ENCODE results near the gene ST6GAL1. TPM values are rescaled to one million over a fixed set of nuclear protein-coding genes. Genes with fewer than 3 reads are reported as not detected.

ST6GAL1 gene
- total RNA-seq, 6 donors from 2014 or later, result 72.6 to 141 (median 93.3) TPM

- H3K27ac ChIP-seq, result no peak overlapping the region
- peak in 1 of 2 donors; percentile 10 for ATAC-seq (ENCODE audit: low FRiP score in 2 of 2)
- TF ChIP-seq CTCF (IDR thresholded peaks at IDR 0.05) (no peak), POLR2AphosphoS5 (IDR thresholded peaks at IDR 0.05) (no peak), EP300 (IDR thresholded peaks at IDR 0.05) (no peak), POLR2A (IDR thresholded peaks at IDR 0.05) (no peak)
Measured at GRCh38 chr3:187066228-187066995, 136.1 kb downstream of the ST6GAL1 start.

GRCh38 chr3:187068787-187069186, 138.5 kb downstream of the ST6GAL1 start:
- no peak for ATAC-seq (ENCODE audit: low FRiP score in 2 of 2)
- H3K9me3 ChIP-seq, result no peaks in the 10 kb centered on the region
- H3K36me3 ChIP-seq, result peaks cover 0 to 17% (median 7%) of the 10 kb centered on the region in 4 donors
- 87 to 95% methylated on average over 5 of the region's 5 CpGs for WGBS, 2 donors
- H3K27ac ChIP-seq, result no peak overlapping the region
- peaks cover under 1 to 17% (median 10%) of the 10 kb centered on the region in 4 donors for H3K4me1 ChIP-seq
- no peaks in the 10 kb centered on the region for H3K27me3 ChIP-seq
- no peak for TF ChIP-seq POLR2A (IDR thresholded peaks at IDR 0.05)
- TF ChIP-seq POLR2AphosphoS5 (IDR thresholded peaks at IDR 0.05), result no peak
- TF ChIP-seq CTCF (IDR thresholded peaks at IDR 0.05), result no peak
- TF ChIP-seq EP300 (IDR thresholded peaks at IDR 0.05), result no peak
- H3K4me3 ChIP-seq, result no peak overlapping the region
- no peak for DNase-seq

More at GRCh38 chr3:187066228-187066995, 136.1 kb downstream of the ST6GAL1 start:
- Histone ChIP-seq H3K27me3 (no peaks in the 10 kb centered on the region), H3K4me1 (peaks cover 6 to 30% (median 18%) of the 10 kb centered on the region in 4 donors), H3K36me3 (peaks cover 0 to 4% (median 0%) of the 10 kb centered on the region in 4 donors), H3K4me3 (no peak overlapping the region), H3K9me3 (no peaks in the 10 kb centered on the region)
- WGBS, 2 donors, result 71 to 79% methylated on average over 7 of the region's 7 CpGs
- peak in 1 of 2 donors; percentile 42 for DNase-seq

- no peak for ATAC-seq (ENCODE audit: low FRiP score in 2 of 2)
- no peak overlapping the region for H3K4me3 ChIP-seq
- 91 to 93% methylated on average over 7 of the region's 7 CpGs for WGBS, 2 donors
Measured at GRCh38 chr3:187069857-187070516, 139.7 kb downstream of the ST6GAL1 start.

GRCh38 chr3:187072102-187072501, 141.8 kb downstream of the ST6GAL1 start:
- Histone ChIP-seq H3K4me1 (no peaks in the 10 kb centered on the region), H3K4me3 (no peak overlapping the region), H3K27ac (no peak overlapping the region), H3K27me3 (no peaks in the 10 kb centered on the region), H3K36me3 (peaks cover 5 to 49% (median 26%) of the 10 kb centered on the region in 4 donors), H3K9me3 (no peaks in the 10 kb centered on the region)
- ATAC-seq (ENCODE audit: low FRiP score in 2 of 2) (no peak), DNase-seq (no peak)
- TF ChIP-seq CTCF (IDR thresholded peaks at IDR 0.05) (no peak), POLR2A (IDR thresholded peaks at IDR 0.05) (no peak), EP300 (IDR thresholded peaks at IDR 0.05) (no peak), POLR2AphosphoS5 (IDR thresholded peaks at IDR 0.05) (no peak)
- WGBS, 2 donors, result 93 to 100% methylated on average over 3 of the region's 3 CpGs

More at GRCh38 chr3:187069857-187070516, 139.7 kb downstream of the ST6GAL1 start:
- H3K9me3 ChIP-seq, result no peaks in the 10 kb centered on the region
- H3K4me1 ChIP-seq, result peaks cover 0 to 5% (median 1%) of the 10 kb centered on the region in 4 donors
- TF ChIP-seq POLR2AphosphoS5 (IDR thresholded peaks at IDR 0.05) (no peak), CTCF (IDR thresholded peaks at IDR 0.05) (no peak), POLR2A (IDR thresholded peaks at IDR 0.05) (no peak), EP300 (IDR thresholded peaks at IDR 0.05) (no peak)
- H3K36me3 ChIP-seq, result peaks cover 0 to 28% (median 11%) of the 10 kb centered on the region in 4 donors
- DNase-seq, result no peak
- H3K27me3 ChIP-seq, result no peaks in the 10 kb centered on the region
- H3K27ac ChIP-seq, result no peak overlapping the region

Data from upper lobe of left lung (tissue), 6 donors.